ENCODE data around the gene DBT.

The DBT gene

GRCh38 chr1:100284591-100284990 lies 35.0 kb upstream of the DBT start:
- TF ChIP-seq, protein P1, sequence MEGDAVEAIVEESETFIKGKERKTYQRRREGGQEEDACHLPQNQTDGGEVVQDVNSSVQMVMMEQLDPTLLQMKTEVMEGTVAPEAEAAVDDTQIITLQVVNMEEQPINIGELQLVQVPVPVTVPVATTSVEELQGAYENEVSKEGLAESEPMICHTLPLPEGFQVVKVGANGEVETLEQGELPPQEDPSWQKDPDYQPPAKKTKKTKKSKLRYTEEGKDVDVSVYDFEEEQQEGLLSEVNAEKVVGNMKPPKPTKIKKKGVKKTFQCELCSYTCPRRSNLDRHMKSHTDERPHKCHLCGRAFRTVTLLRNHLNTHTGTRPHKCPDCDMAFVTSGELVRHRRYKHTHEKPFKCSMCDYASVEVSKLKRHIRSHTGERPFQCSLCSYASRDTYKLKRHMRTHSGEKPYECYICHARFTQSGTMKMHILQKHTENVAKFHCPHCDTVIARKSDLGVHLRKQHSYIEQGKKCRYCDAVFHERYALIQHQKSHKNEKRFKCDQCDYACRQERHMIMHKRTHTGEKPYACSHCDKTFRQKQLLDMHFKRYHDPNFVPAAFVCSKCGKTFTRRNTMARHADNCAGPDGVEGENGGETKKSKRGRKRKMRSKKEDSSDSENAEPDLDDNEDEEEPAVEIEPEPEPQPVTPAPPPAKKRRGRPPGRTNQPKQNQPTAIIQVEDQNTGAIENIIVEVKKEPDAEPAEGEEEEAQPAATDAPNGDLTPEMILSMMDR (IDR thresholded peaks at IDR 0.05; ENCODE audit: insufficient read depth, low read depth, low read length, missing control alignments), result no peak
- no peak overlapping the region for H3K4me3 ChIP-seq (ENCODE audit: low read length)
- DNase-seq (ENCODE audit: low read depth), result no peak

DNA sequence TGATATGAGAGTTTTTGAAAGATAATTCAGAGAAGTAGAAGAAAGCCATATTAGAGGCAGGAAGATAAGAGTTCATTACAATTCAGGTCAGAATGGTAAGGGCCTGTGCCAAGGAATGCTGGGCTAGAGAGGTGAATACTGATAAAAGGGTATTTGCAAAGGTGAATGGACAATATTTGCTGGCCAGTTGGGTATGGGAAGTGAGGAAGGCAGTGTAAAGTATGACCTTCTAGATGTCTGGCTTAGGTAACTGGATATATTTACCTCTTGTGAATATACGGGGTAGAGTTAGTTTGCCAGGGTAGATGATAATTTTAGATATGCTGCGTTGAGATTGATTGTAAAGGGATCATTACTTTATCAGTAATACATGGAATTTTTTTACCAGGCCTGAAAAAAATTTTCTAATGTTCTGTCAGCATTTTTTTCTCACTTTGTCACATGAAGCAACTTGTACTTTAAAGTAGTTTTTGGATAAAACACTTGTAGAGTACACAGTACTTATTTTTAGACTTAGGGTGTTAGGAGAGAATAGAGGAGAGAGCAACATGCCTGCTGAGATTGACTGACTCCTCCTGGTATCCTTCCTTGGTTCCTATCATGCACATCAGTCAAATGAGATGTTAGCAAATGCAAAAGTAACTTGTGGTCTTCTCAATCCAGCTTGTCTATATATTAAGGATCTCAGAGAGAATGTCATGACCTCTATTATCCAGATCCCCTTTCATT lies 30.5 kb upstream of the DBT start:
- DNase-seq (ENCODE audit: low read depth), result no peak
- H3K4me3 ChIP-seq (ENCODE audit: low read length), result no peak overlapping the region

GRCh38 chr1:100279358-100279923 lies 29.8 kb upstream of the DBT start:
- H3K4me3 ChIP-seq (ENCODE audit: low read length), result no peak overlapping the region
- TF ChIP-seq, protein P1 (IDR thresholded peaks at IDR 0.05; ENCODE audit: insufficient read depth, low read depth, low read length, missing control alignments), result no peak
- DNase-seq (ENCODE audit: low read depth), result no peak

More for the DNA sequence above, 30.5 kb upstream of the DBT start:
- TF ChIP-seq, protein P1 (IDR thresholded peaks at IDR 0.05; ENCODE audit: insufficient read depth, low read depth, low read length, missing control alignments), result no peak

GRCh38 chr1:100277866-100278265 lies 28.2 kb upstream of the DBT start:
- DNase-seq (ENCODE audit: low read depth), result peak; percentile 5
- TF ChIP-seq, protein P1 (IDR thresholded peaks at IDR 0.05; ENCODE audit: insufficient read depth, low read depth, low read length, missing control alignments), result no peak
- no peak overlapping the region for H3K4me3 ChIP-seq (ENCODE audit: low read length)

- H3K4me3 ChIP-seq (ENCODE audit: low read length), result no peak overlapping the region
- DNase-seq (ENCODE audit: low read depth), result no peak
- TF ChIP-seq, protein P1 (IDR thresholded peaks at IDR 0.05; ENCODE audit: insufficient read depth, low read depth, low read length, missing control alignments), result no peak
These were observed 18.6 kb upstream of the DBT start for GRCh38 chr1:100268202-100268601.

DNA sequence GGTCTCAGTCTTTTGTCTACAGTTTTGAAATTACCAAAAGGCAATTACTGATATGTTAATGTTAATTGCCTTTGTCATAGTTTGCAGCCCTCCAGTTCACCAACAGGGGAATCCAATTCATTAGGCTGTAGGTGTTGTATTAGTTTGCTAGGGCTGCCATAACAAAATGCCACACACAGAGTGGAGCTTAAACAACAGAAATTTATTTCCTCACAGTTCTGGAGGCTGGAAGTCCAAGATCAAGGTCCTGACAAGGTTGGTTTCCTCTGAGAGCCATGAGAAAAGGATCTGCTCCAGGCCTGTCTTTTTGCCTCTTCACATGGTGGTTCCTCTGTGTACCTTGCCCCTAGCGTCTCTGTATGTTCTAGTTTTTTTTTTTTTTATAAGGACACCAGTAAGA lies 17.6 kb upstream of the DBT start:
- DNase-seq (ENCODE audit: low read depth), result no peak
- TF ChIP-seq, protein P1 (IDR thresholded peaks at IDR 0.05; ENCODE audit: insufficient read depth, low read depth, low read length, missing control alignments), result no peak
- peak overlapping the region; percentile 95 for H3K4me3 ChIP-seq (ENCODE audit: low read length)

- TF ChIP-seq, protein P1 (IDR thresholded peaks at IDR 0.05; ENCODE audit: insufficient read depth, low read depth, low read length, missing control alignments), result no peak
- peak; percentile 17 for DNase-seq (ENCODE audit: low read depth)
These were observed 17.1 kb upstream of the DBT start for GRCh38 chr1:100266741-100267140.

More at GRCh38 chr1:100266741-100267140, 17.1 kb upstream of the DBT start:
- peak overlapping the region; percentile 95 for H3K4me3 ChIP-seq (ENCODE audit: low read length)
